Mesendoderm (in vitro differentiated cells): ENCODE measurements around the gene FAM151A.
"Not testable (repeated sequence)": the region's sequence is repeated elsewhere in the genome, so short reads cannot be mapped to it uniquely, and the experiment has no call there.

Experiments
- DNase-seq: peaks from one replicate; pipeline ENCODE4 v3.0.0; 2013
- H2AK5ac ChIP-seq: 2 replicates; pipeline ENCODE4 v1.6.1; 2013; ENCODE audit warnings: low read length, inconsistent platforms
- H2BK120ac ChIP-seq: 2 replicates; pipeline ENCODE4 v1.6.1; 2013; ENCODE audit warnings: low read depth, mild to moderate bottlenecking, low read length, moderate library complexity, mixed read lengths
- H2BK15ac ChIP-seq: replicated peaks from 2 replicates; pipeline ENCODE4 v1.6.1; 2013; ENCODE audit warnings: low read depth, mild to moderate bottlenecking, moderate library complexity
- H2BK5ac ChIP-seq: 2 replicates; pipeline ENCODE4 v1.6.1; 2013; ENCODE audit warnings: low read length, inconsistent platforms
- H3K18ac ChIP-seq: 2 replicates; pipeline ENCODE4 v1.6.1; 2013; ENCODE audit warnings: mild to moderate bottlenecking, low read length, mixed read lengths
- H3K23ac ChIP-seq: one replicate; pipeline ENCODE4 v1.6.1; 2013; ENCODE audit warnings: low read length
- H3K27ac ChIP-seq: 2 replicates; pipeline ENCODE4 v1.5.1; 2013; ENCODE audit warnings: low read depth, mild to moderate bottlenecking, inconsistent platforms, low read length, moderate library complexity
- H3K27me3 ChIP-seq: 2 replicates; pipeline ENCODE4 v1.6.1; 2013; ENCODE audit warnings: low read length, control low read depth, mild to moderate bottlenecking, inconsistent platforms; ENCODE audit not compliant: insufficient read depth, poor library complexity
- H3K36me3 ChIP-seq: 2 replicates; pipeline ENCODE4 v1.6.1; 2013; ENCODE audit warnings: low read length, inconsistent platforms; ENCODE audit not compliant: control insufficient read depth, insufficient read depth
- H3K4ac ChIP-seq: one replicate; pipeline ENCODE4 v1.6.1; 2013; ENCODE audit warnings: low read depth, mild to moderate bottlenecking, low read length, moderate library complexity
- H3K4me1 ChIP-seq: 2 replicates; pipeline ENCODE4 v1.6.1; 2013; ENCODE audit warnings: low read depth, low read length, inconsistent platforms; ENCODE audit not compliant: control insufficient read depth
- H3K4me2 ChIP-seq: 2 replicates; pipeline ENCODE4 v1.6.1; 2013; ENCODE audit warnings: low read length
- H3K4me3 ChIP-seq: 2 replicates; pipeline ENCODE4 v1.5.1; 2013; ENCODE audit warnings: mild to moderate bottlenecking, low read length
- H3K56ac ChIP-seq: one replicate; pipeline ENCODE4 v1.6.1; 2013; ENCODE audit warnings: low read length
- H3K79me1 ChIP-seq: 2 replicates; pipeline ENCODE4 v1.6.1; 2013; ENCODE audit warnings: low read length, inconsistent platforms
- H3K79me2 ChIP-seq: 2 replicates; pipeline ENCODE4 v1.6.1; 2013; ENCODE audit warnings: mild to moderate bottlenecking, low read length; ENCODE audit not compliant: control insufficient read depth, insufficient read depth
- H3K9ac ChIP-seq: 2 replicates; pipeline ENCODE4 v1.6.1; 2013; ENCODE audit warnings: low read length, inconsistent platforms
- H4K5ac ChIP-seq: one replicate; pipeline ENCODE4 v1.6.1; 2013; ENCODE audit warnings: low read length
- H4K8ac ChIP-seq: one replicate; pipeline ENCODE4 v1.6.1; 2013; ENCODE audit warnings: low read depth, mild to moderate bottlenecking, control low read depth, low read length, moderate library complexity
- WGBS: extraction: QIAGEN DNeasy Blood & Tissue Kit; methylation state at CpG from one replicate; pipeline ENCODE4 v1.1.7; 2013; ENCODE audit warnings: low lambda C conversion rate, missing lambda C conversion rate; ENCODE audit not compliant: insufficient coverage; ENCODE audit errors: extremely low coverage; 5-methylcytosine and 5-hydroxymethylcytosine counted together

FAM151A gene

GRCh38 chr1:54643736-54644135 is 20.4 kb upstream of the FAM151A start:
- H2AK5ac ChIP-seq: no peak overlapping the region
- no peak overlapping the region for H2BK5ac ChIP-seq
- no peaks in the 10 kb centered on the region for H3K79me2 ChIP-seq
- no peak overlapping the region for H4K8ac ChIP-seq
- no peak overlapping the region for H3K27ac ChIP-seq
- no peak overlapping the region for H3K18ac ChIP-seq
- no peak overlapping the region for H3K56ac ChIP-seq
- no peaks in the 10 kb centered on the region for H3K36me3 ChIP-seq
- H2BK120ac ChIP-seq: no peak overlapping the region
- H3K79me1 ChIP-seq: no peaks in the 10 kb centered on the region
- no peak for DNase-seq
- H3K27me3 ChIP-seq: no peaks in the 10 kb centered on the region
- H3K4me2 ChIP-seq: no peak overlapping the region
- H3K4me3 ChIP-seq: no peak overlapping the region
- H3K23ac ChIP-seq: no peak overlapping the region
- no peak overlapping the region for H3K4ac ChIP-seq
- H3K9ac ChIP-seq: no peak overlapping the region
- H3K4me1 ChIP-seq: no peaks in the 10 kb centered on the region
- H2BK15ac ChIP-seq: no peak overlapping the region
- no peak overlapping the region for H4K5ac ChIP-seq

GRCh38 chr1:54640863-54641836 is 17.8 kb upstream of the FAM151A start, which contains the start of gene MROH7:
TSS of gene MROH7 (plus strand) at chr1:54641786. CDS start at chr1:54652927, 11,141 bp downstream.
- Histone ChIP-seq H4K5ac (no peak within 1 kb of the TSS), H3K27ac (no peak within 1 kb of the TSS), H4K8ac (no peak within 1 kb of the TSS), H3K4me1 (no peaks in the 10 kb centered on the region), H3K36me3 (no peaks in the 10 kb centered on the region), H3K27me3 (no peaks in the 10 kb centered on the region), H3K23ac (no peak within 1 kb of the TSS), H3K4ac (no peak within 1 kb of the TSS), H2BK15ac (no peak within 1 kb of the TSS), H2BK5ac (no peak within 1 kb of the TSS), H3K56ac (no peak within 1 kb of the TSS), H3K4me3 (no peak within 1 kb of the TSS), H3K9ac (no peak within 1 kb of the TSS), H3K79me1 (no peaks in the 10 kb centered on the region), H2AK5ac (no peak within 1 kb of the TSS), H3K79me2 (no peaks in the 10 kb centered on the region), H2BK120ac (no peak within 1 kb of the TSS), H3K4me2 (no peak within 1 kb of the TSS), H3K18ac (no peak within 1 kb of the TSS)
- WGBS: no CpG with 5 or more reads among the region's 8 CpGs
- no peak for DNase-seq

- Histone ChIP-seq H2AK5ac (no peak overlapping the region), H3K36me3 (no peaks in the 10 kb centered on the region), H4K8ac (no peak overlapping the region), H3K79me2 (no peaks in the 10 kb centered on the region), H3K27ac (no peak overlapping the region), H3K27me3 (no peaks in the 10 kb centered on the region), H3K4me1 (no peaks in the 10 kb centered on the region), H3K18ac (no peak overlapping the region), H2BK15ac (no peak overlapping the region), H2BK120ac (no peak overlapping the region), H3K56ac (no peak overlapping the region), H3K9ac (no peak overlapping the region), H2BK5ac (no peak overlapping the region), H3K4me3 (no peak overlapping the region), H3K79me1 (no peaks in the 10 kb centered on the region), H3K4ac (no peak overlapping the region), H3K4me2 (no peak overlapping the region), H4K5ac (no peak overlapping the region), H3K23ac (no peak overlapping the region)
- WGBS: no CpG with 5 or more reads among the region's 4 CpGs
- DNase-seq: no peak
Measured at GRCh38 chr1:54640361-54640760, 17.0 kb upstream of the FAM151A start.

GRCh38 chr1:54636461-54637446 is 13.4 kb upstream of the FAM151A start:
- WGBS: no CpG with 5 or more reads among the region's 14 CpGs
- not testable (repeated sequence) for H3K4me3 ChIP-seq, H3K56ac ChIP-seq, H2BK15ac ChIP-seq, H3K4me2 ChIP-seq, H3K4me1 ChIP-seq, H3K36me3 ChIP-seq, DNase-seq, H3K79me2 ChIP-seq, H3K27me3 ChIP-seq, H3K79me1 ChIP-seq, H3K27ac ChIP-seq, H3K9ac ChIP-seq, H2BK120ac ChIP-seq, H3K23ac ChIP-seq, H4K8ac ChIP-seq, H2BK5ac ChIP-seq, H3K18ac ChIP-seq, H3K4ac ChIP-seq, H4K5ac ChIP-seq, H2AK5ac ChIP-seq

- H3K79me2 ChIP-seq, H3K4me2 ChIP-seq: not testable (repeated sequence)
Measured at GRCh38 chr1:54635804-54636203, 12.5 kb upstream of the FAM151A start.

More at GRCh38 chr1:54635804-54636203, 12.5 kb upstream of the FAM151A start:
- H3K4me3 ChIP-seq, H3K4me1 ChIP-seq, H4K5ac ChIP-seq, H3K23ac ChIP-seq, H3K79me1 ChIP-seq, H3K36me3 ChIP-seq, H3K27ac ChIP-seq, H4K8ac ChIP-seq, H3K56ac ChIP-seq, H3K18ac ChIP-seq, H2BK15ac ChIP-seq, H3K9ac ChIP-seq, DNase-seq, H2BK5ac ChIP-seq, H3K27me3 ChIP-seq, H2AK5ac ChIP-seq, H3K4ac ChIP-seq, H2BK120ac ChIP-seq: not testable (repeated sequence)
- WGBS: no CpG with 5 or more reads among the region's 7 CpGs
